Epithelial cell of alveolus of lung (primary cell): Measurements from ENCODE around the gene ARMCX5. TPM values are rescaled to one million over a fixed set of nuclear protein-coding genes. Genes with fewer than 3 reads are reported as not detected.

Experiments used
- total RNA-seq: library from RNA; depleted of rRNA; stranded (reverse); fragments of >200 nt; gene quantifications from 2 replicates; pipeline ENCODE4 v1.2.1, GENCODE V29; 2015

ARMCX5 gene
- total RNA-seq, result 8.1 and 19.2 TPM in 2 replicates

GRCh38 chrX:102599084-102599950 lies at the start of gene ARMCX5:
Gene ARMCX5 (plus strand): TSS chrX:102599515. CDS start chrX:102602142, 2,627 bp downstream.

GRCh38 chrX:102651242-102652011 lies 52.1 kb downstream of the ARMCX5 start, which contains the start of gene GPRASP1:
Gene GPRASP1 (plus strand): TSS chrX:102651483. CDS start chrX:102653914, 2,431 bp downstream.

Other genes with a start within 250 kb of the ARMCX5 start
- not detected in 2 replicates for gene NXF2B, start 159.5 kb upstream of the ARMCX5 start, total RNA-seq
- not detected in 2 replicates for gene TCP11X2, start 127.7 kb upstream of the ARMCX5 start, total RNA-seq
- 19.2 and 26.8 TPM in 2 replicates for gene TMSB15A, start 82.8 kb upstream of the ARMCX5 start, total RNA-seq
- 0.65 and 1.2 TPM in 2 replicates for gene GPRASP1, start 52.0 kb downstream of the ARMCX5 start, total RNA-seq
- 11.5 and 13.4 TPM in 2 replicates for gene GPRASP2, start 112.9 kb downstream of the ARMCX5 start, total RNA-seq
- 1.6 and 4.2 TPM in 2 replicates for gene GPRASP3, start 121.2 kb downstream of the ARMCX5 start, total RNA-seq